Measurements from ENCODE around the gene SPEN.

DNA sequence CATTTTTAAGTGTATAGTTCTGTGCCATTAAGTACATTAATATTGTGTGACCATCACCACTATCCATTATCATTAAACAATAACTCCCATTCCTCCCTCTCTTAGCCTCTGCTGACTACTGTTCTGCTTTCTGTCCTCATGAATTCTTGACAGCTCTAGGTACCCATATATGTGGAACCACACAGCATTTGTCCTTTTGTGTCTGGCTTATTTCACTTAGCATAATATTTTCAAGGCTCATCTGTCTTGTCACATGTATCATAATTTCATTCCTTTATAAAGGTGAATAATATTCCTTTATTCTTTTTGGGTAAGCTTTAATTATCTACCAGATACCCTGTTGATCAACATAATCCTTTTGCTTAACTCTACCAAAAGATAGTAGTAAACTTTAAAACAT lies 47.7 kb downstream of the SPEN start:
- TF ChIP-seq, protein P1, sequence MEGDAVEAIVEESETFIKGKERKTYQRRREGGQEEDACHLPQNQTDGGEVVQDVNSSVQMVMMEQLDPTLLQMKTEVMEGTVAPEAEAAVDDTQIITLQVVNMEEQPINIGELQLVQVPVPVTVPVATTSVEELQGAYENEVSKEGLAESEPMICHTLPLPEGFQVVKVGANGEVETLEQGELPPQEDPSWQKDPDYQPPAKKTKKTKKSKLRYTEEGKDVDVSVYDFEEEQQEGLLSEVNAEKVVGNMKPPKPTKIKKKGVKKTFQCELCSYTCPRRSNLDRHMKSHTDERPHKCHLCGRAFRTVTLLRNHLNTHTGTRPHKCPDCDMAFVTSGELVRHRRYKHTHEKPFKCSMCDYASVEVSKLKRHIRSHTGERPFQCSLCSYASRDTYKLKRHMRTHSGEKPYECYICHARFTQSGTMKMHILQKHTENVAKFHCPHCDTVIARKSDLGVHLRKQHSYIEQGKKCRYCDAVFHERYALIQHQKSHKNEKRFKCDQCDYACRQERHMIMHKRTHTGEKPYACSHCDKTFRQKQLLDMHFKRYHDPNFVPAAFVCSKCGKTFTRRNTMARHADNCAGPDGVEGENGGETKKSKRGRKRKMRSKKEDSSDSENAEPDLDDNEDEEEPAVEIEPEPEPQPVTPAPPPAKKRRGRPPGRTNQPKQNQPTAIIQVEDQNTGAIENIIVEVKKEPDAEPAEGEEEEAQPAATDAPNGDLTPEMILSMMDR (conservative IDR thresholded peaks at IDR 0.05 in 1 of 2, IDR thresholded peaks at IDR 0.05 in 1 of 2; ENCODE audit: extremely low read depth in 1 of 2, insufficient read depth in 1 of 2, low read depth in 1 of 2, low read length in 2 of 2), result no peak
- TF ChIP-seq EZH2 (IDR thresholded peaks at IDR 0.05; ENCODE audit: borderline replicate concordance, low read length), result no peak
